ENCODE data around the gene NR1D2.
"Not testable (repeated sequence)": the region's sequence is repeated elsewhere in the genome, so short reads cannot be mapped to it uniquely, and the experiment has no call there.

NR1D2 gene

DNA sequence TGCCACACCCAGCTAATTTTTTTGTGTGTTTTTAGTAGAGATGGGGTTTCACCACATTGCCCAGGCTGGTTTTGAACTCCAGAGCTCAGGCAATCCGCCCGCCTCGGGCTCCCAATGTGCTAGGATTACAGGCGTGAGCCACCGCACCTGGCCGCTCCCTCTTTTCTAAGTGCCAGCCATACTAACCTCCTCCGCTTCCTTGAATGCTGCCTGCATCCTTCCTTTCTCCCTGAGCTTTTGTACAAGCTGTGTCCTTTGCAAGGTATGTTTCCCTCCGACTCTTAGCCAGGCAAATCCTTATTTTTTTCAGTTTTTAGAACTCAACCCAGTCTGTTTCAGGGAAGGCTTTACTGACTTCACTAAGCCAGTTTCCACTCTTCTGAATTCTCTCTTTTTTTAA, 60.6 kb downstream of the NR1D2 start:
- DNase-seq (ENCODE audit: low read depth): no peak

DNA sequence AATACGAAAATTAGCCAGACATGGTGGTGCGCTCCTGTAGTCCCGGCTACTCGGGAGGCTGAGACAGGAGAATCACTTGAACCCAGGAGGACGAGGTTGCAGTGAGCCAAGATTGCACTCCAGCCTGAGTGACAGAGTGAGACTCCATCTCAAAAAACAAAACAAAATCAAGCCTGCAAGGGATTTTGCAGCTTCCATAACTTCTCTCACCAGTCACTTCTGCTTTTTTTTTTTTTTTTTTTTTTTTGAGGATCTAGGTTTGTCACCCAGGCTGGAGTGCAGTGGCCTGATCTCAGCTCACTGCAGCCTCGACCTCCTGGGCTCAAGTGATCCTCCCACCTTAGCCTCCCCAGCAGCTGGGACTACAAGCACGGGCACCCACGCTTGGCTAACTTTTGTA, 65.7 kb downstream of the NR1D2 start:
- not testable (repeated sequence) for DNase-seq (ENCODE audit: low read depth)

DNA sequence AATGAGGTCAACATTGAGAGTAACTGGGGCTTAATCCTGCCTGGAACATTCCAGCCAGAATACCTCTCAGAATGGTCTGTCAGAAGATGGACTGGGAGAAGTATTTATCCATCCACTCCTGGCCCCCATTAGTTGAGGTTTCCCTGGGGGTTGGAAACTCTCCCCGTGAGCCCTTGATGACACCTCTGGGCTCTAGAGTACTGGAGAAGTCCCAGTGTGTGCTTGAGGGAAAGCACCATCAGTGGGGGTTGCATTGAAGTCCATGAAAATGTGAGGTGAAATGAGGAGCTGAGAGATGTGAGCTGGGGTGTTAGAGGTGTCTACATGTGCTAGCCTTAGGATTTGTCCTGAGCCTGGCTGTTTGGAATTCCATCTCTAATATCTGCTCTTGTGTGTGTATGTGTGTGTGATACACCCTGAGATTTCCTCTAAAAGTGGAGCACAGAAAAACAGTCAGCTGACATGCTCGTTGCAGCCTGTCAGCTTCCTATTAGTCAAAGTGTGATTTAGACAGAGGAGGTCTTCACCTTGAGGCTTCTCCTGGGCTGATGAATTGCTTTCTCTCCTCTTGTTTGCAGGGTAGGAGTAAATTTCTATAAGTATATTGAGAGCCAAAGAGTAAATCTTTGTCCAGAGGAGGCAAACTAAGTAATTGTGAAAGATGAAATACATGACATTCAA, 67.6 kb downstream of the NR1D2 start:
- no peak for DNase-seq (ENCODE audit: low read depth)

DNA sequence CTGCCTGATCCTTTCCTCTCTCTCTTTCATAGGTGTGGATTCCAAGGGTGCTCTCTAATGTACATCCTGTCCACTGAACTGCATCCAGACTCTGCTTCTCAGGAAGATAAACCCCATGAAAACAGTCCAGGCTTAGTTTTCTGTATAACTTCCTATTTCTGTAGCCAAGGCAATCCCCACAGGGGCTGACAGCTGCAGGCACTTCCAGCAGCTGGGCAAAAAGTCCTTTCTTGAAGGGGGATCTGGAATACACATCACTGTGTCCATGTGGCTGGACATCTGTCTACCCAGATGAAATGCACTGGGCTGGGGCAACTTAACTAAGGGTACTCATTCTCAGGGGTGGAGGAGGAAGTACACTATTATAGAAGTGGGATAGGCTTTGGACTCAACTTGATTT, 72.2 kb downstream of the NR1D2 start:
- DNase-seq (ENCODE audit: low read depth): no peak

DNA sequence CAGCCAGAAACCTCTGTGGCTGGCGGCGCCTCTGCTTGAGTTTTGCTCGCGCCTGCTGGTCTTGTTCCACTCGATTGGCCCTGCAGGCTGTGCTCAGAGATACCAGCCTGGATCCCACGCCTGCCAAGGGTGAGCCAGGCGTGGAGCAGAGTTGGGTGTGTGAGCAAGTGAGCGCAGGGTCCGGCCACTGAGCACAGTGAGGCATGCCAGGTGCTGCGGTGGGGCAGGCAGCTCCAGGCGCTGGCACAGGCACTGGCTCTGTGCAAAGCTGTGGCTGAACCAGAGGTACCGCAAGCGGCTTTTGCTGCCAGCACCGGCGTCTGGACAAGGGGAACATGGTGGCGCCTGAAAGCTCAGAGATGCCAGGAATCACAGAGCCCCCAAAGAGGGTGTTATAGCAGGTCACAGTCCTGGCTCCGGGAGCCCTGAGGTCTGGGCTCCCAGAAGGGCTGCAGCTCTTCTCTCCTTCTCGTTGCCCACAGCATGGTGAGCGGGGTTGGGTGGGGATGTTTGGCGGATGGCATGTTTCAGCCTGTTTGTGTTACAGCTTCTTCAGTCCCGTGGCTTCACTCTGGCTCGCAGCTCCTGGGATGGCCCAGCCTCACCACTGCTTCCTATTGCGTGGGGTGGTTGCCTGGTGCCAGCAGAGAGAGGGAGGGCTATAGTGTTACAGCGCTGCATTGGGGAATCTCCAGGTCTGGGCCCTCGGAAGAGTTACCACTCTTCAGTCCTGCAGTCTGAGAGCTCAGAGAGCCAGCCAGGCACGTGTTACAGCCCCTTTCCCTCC, 73.9 kb downstream of the NR1D2 start:
- no peak for DNase-seq (ENCODE audit: low read depth)

DNA sequence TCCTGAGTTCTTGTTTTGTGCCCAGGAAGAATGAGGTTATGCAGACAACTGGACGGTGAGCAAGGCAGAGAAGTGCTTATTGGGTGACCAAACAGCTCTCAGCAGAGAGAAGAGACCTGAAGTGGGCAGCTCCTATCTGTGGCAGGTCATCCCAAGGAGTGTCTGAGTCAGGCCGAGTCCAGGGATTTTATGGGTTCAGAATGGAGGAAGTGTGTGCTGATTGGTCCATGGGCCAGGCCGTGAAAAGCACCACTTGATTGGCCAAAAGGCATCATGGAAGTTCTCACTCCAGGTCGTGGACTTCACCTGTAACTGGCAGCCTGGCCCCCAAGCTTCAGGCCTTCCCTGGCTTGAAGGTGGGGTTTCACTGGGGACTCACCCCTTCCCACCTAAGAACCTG, 74.5 kb downstream of the NR1D2 start:
- no peak for DNase-seq (ENCODE audit: low read depth)

DNA sequence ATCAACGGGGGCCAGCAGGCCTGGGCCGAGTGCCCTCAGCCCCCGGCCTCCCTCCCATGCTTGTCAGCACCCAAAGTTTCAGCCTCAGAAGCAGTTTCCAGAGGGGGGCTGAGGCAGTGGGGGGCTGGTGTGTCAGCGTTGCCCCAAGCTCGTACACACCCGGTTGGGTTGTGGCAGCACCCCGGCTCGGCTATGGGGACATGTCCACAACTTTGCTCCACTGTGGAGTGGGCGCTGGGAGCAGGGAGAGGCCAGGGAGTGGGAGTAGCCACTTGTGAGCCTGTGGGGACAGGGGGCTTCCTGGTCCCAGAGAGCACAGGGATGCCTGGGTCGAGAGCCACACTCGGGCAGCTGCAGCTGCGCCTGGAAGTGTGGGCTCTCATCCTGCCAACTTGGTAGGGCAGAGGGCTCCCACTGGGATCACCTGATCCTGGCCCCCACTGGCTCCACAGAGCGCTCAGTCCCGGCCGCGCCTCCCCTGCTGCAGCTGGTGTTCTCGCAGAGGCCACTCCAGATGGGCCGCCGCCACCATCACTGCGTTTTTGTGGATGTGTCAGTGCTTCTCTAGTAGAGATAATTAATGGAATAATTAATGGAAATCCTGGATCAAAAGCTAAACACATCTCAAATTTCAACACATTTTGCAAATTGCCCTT, 75.1 kb downstream of the NR1D2 start:
- DNase-seq (ENCODE audit: low read depth): no peak

DNA sequence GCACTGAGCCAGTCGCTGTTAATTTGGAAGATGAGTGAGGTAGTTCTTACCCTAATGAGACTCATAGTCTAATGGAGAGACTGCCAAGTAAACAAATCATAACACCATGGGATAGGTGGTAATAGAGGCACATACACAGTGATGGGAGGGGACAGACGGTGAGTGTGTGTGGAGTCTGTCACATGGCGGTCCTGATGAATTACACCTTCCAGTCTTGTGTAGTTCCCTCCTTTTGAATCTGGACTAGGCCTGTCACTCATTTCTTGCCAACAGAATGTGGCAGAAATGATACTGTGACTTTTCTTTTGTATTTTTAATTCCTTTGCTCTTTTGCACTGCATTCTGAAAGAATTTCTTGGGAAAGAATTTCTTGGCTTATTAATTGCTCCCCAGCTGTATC, 78.1 kb downstream of the NR1D2 start:
- no peak for DNase-seq (ENCODE audit: low read depth)

DNA sequence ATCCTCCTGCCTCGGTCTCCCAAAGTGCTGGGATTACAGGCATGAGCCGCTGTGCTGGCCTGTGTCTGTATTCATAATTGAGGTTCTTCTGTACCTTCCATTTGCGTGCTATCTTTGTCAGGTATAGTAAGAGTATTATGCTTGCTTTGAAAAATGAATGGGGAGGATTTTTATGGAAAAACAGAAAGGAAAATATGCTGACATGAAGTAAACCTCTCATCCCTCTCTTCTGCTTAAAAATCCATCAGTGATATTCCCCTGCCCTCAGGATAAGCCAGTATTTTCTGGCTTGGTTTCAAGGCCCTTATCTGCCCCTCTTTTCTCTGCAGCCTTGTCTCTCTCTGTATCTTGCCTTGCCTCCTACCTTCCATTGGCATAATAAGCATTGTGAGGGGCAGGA, 80.7 kb downstream of the NR1D2 start:
- DNase-seq (ENCODE audit: low read depth): no peak

DNA sequence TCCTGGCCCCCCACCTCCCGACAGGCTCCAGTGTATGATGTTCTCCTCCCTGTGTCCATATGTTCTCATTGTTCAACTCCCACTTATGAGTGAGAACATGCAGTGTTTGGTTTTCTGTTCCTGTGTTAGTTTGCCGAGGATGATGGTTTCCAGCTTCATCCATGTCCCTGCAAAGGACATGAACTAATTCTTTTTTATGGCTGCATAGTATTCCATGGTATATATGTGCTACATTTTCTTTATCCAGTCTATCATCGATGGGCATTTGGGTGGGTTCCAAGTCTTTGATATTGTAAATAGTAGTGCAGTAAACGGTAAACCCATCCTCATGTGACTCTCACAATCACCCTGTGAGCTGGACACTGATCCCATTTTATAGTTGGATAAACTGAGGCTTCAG, 81.6 kb downstream of the NR1D2 start:
- not testable (repeated sequence) for DNase-seq (ENCODE audit: low read depth)

DNA sequence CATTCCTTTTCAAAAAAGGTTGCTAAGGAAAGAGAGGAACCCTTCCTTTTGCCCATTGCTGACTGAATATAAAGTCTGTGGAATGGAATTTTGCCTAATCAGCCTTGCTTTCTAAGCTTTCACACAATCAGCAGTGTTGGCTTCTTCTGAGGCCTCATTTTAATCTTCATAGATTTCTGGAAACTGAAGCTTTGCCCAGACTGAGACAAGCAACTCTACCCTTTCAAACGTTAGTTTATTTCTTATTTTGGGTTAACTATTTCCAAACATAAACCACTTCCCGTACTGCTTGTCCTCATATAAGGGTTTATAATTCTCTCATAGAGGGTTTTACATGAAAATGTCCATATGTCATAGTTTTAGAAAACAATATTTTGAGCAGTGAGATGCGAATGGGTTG, 82.9 kb downstream of the NR1D2 start:
- no peak for DNase-seq (ENCODE audit: low read depth)

Measured in stimulated activated CD8-positive, alpha-beta memory T cell treated with anti-CD3 and anti-CD28 coated beads, Interleukin-12 subunit alpha, Interleukin-12 subunit beta, amount 100 ng/mL, for 4 hours (primary cell).